Measurements from ENCODE around the gene UBE2QL1. TPM values are rescaled to one million over a fixed set of nuclear protein-coding genes. Genes with fewer than 3 reads are reported as not detected.
A peak's percentile ranks its signal among the peaks of the same experiment; 100 is the strongest.

The UBE2QL1 gene, protein sequence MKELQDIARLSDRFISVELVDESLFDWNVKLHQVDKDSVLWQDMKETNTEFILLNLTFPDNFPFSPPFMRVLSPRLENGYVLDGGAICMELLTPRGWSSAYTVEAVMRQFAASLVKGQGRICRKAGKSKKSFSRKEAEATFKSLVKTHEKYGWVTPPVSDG
- total RNA-seq (2014; rRNA removed; shearing (Covaris generic)) (not detected in 2 replicates), total RNA-seq (2022) (not detected in 2 replicates), Bru-seq, nascent RNA (not detected), BruChase-seq, experiment 1, labeled RNA remaining after a 6-hour chase (percentile 3 among the genes with signal in this experiment), BruChase-seq, experiment 2, labeled RNA remaining after a 2-hour chase (not detected)
- long read RNA-seq, result 0 reads

DNA sequence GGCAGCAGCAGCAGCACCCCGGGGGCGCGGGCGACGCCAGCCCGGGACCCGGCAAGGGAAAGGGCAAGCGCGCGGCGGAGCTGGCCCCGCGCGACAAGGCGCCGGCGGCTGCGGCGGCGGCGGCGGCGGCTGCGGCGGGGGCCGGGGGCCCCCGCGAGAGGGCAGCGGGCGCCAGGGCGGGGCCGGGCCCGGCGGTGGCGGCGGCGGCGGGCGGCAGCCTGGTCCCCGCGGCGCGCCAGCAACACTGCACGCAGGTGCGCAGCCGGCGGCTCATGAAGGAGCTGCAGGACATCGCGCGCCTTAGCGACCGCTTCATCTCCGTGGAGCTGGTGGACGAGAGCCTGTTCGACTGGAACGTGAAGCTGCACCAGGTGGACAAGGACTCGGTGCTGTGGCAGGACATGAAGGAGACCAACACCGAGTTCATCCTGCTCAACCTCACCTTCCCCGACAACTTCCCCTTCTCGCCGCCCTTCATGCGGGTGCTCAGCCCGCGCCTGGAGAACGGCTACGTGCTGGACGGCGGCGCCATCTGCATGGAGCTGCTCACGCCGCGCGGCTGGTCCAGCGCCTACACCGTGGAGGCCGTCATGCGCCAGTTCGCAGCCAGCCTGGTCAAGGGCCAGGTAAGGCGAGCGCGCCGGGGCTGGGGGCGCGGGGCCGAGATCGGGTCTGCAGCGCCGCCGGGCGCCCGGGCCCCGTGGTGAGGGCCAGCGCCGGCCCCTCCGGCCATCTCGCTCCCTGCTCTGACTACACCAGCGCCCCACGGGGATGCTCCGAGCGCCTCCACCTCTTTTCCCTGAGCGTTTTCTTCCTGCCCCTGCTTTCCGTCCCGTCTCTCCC is at the start of gene UBE2QL1:
TSS of gene UBE2QL1 (plus strand) at position 238 of the 843 bp plus-strand sequence. CDS start at position 273, 35 bp downstream.
- Histone ChIP-seq H3K4me3 (ENCODE audit: low read depth, low read length, poor library complexity, severe bottlenecking) (no peak within 1 kb of the TSS), H2AFZ (ENCODE audit: low read length) (no peak within 1 kb of the TSS), H3K79me2 (ENCODE audit: insufficient read depth, low read depth, low read length) (no peaks in the 10 kb centered on the region), H3K9me3 (ENCODE audit: low read length) (no peaks in the 10 kb centered on the region), H3K4me1 (ENCODE audit: insufficient read depth, low read length, poor library complexity, severe bottlenecking) (no peaks in the 10 kb centered on the region), H3K4me2 (ENCODE audit: low read length) (no peak within 1 kb of the TSS), H3K27ac (ENCODE audit: low read depth, low read length, poor library complexity, severe bottlenecking) (no peak within 1 kb of the TSS), H3K9me2 (ENCODE audit: insufficient read depth, low read length) (no peaks in the 10 kb centered on the region), H4K20me1 (ENCODE audit: insufficient read depth, low read length) (no peaks in the 10 kb centered on the region), H3K36me3 (ENCODE audit: insufficient read depth, low read length) (no peaks in the 10 kb centered on the region)
- intact Hi-C loops (cut with micrococcal nuclease; ENCODE audit: unreplicated experiment), result no loop called here
- DNase-seq (ENCODE audit: low spot score), result no peak
- BruUV-seq (replicated peaks), result no TSS peak
- ChIA-PET POLR2A (no interaction called here), CTCF (ENCODE audit: unreplicated experiment) (no interaction called here)
- TF ChIP-seq EZH2phosphoT487 (IDR thresholded peaks at IDR 0.05; ENCODE audit: borderline replicate concordance, low read depth, low read length), result no peak
- TF ChIP-seq, protein P1, sequence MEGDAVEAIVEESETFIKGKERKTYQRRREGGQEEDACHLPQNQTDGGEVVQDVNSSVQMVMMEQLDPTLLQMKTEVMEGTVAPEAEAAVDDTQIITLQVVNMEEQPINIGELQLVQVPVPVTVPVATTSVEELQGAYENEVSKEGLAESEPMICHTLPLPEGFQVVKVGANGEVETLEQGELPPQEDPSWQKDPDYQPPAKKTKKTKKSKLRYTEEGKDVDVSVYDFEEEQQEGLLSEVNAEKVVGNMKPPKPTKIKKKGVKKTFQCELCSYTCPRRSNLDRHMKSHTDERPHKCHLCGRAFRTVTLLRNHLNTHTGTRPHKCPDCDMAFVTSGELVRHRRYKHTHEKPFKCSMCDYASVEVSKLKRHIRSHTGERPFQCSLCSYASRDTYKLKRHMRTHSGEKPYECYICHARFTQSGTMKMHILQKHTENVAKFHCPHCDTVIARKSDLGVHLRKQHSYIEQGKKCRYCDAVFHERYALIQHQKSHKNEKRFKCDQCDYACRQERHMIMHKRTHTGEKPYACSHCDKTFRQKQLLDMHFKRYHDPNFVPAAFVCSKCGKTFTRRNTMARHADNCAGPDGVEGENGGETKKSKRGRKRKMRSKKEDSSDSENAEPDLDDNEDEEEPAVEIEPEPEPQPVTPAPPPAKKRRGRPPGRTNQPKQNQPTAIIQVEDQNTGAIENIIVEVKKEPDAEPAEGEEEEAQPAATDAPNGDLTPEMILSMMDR (conservative IDR thresholded peaks at IDR 0.05; ENCODE audit: low read length), result no peak

DNA sequence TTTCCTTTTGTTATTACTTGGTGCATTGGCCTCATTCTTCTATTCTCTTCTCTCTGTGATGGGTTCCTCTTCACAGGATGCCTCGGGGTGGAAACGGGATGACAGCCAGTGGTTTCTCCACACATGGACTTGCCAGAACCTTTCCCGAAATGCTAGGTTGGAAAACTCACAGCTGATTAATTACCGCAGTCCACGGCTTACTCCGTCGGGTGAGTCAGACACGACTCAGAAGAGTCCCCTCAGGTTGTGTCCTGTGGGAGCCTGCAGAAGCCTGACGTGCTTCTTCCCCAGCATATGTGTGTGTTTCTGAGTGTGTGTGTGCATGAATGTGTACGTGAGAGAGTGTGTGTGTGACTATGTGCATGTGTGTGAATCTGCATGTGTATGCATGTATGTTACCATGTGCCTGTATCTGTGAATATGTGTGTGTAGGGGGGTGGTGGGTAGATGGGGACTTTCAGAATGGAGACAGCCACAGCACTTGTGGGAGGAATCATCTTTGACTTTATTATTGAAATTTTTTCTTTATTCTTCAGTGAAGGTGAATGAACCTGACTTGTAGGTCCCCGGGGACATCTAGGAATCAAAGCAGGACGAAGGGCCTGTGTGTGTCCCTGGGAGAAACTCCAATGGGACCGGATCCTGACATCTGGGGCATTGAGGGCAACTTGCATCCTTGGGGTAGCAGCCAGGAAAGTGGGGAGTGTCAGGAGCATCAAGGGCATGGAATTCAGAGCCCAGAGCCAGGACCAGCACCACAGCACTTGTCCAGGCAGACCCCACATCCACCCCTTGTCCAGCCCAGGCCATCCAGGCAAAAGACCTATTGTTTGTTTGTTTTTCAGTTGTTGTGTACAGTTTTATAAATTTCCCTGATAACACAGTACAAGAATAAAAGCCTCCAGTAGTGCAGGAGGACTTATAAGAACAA is 48.4 kb upstream of the UBE2QL1 start:
- intact Hi-C loops (cut with micrococcal nuclease; ENCODE audit: unreplicated experiment), result no loop called here
- no peak for TF ChIP-seq EZH2phosphoT487 (IDR thresholded peaks at IDR 0.05; ENCODE audit: borderline replicate concordance, low read depth, low read length)
- TF ChIP-seq, protein P1 (conservative IDR thresholded peaks at IDR 0.05; ENCODE audit: low read length), result no peak
- BruUV-seq (replicated peaks), result no TSS peak
- no peaks in the 10 kb centered on the region for H3K9me2 ChIP-seq (ENCODE audit: insufficient read depth, low read length)
- H4K20me1 ChIP-seq (ENCODE audit: insufficient read depth, low read length), result no peaks in the 10 kb centered on the region
- ChIA-PET CTCF (ENCODE audit: unreplicated experiment) (no interaction called here), POLR2A (no interaction called here)
- no peak overlapping the region for H3K27ac ChIP-seq (ENCODE audit: low read depth, low read length, poor library complexity, severe bottlenecking)
- H3K36me3 ChIP-seq (ENCODE audit: insufficient read depth, low read length), result no peaks in the 10 kb centered on the region
- no peaks in the 10 kb centered on the region for H3K79me2 ChIP-seq (ENCODE audit: insufficient read depth, low read depth, low read length)
- H2AFZ ChIP-seq (ENCODE audit: low read length), result no peak overlapping the region
- no peak overlapping the region for H3K4me2 ChIP-seq (ENCODE audit: low read length)
- H3K9me3 ChIP-seq (ENCODE audit: low read length), result no peaks in the 10 kb centered on the region
- no peaks in the 10 kb centered on the region for H3K4me1 ChIP-seq (ENCODE audit: insufficient read depth, low read length, poor library complexity, severe bottlenecking)
- DNase-seq (ENCODE audit: low spot score), result no peak
- no peak overlapping the region for H3K4me3 ChIP-seq (ENCODE audit: low read depth, low read length, poor library complexity, severe bottlenecking)
